Progenitor cell of endocrine pancreas (in vitro differentiated cells): ENCODE data around the gene FITM2. TPM values are rescaled to one million over a fixed set of nuclear protein-coding genes. Genes with fewer than 3 reads are reported as not detected.
"Not testable (repeated sequence)": the region's sequence is repeated elsewhere in the genome, so short reads cannot be mapped to it uniquely, and the experiment has no call there.

Experiments
- DNase-seq: peaks from one replicate; pipeline ENCODE4 v3.0.0; 2021; ENCODE audit warnings: low spot score; ENCODE audit not compliant: unreplicated experiment
- H3K27ac Mint-ChIP-seq: 2 replicates; pipeline ENCODE4 v1.8.0; 2021; ENCODE audit warnings: mild to moderate bottlenecking, moderate library complexity, mixed read lengths
- H3K27me3 Mint-ChIP-seq: 2 replicates; pipeline ENCODE4 v1.8.0; 2021; ENCODE audit warnings: mixed read lengths
- H3K36me3 Mint-ChIP-seq: 2 replicates; pipeline ENCODE4 v1.8.0; 2022; ENCODE audit warnings: mixed read lengths; ENCODE audit not compliant: insufficient read depth
- H3K4me1 Mint-ChIP-seq: 2 replicates; pipeline ENCODE4 v1.8.0; 2021; ENCODE audit warnings: low read depth, mixed read lengths
- H3K4me3 Mint-ChIP-seq: 2 replicates; pipeline ENCODE4 v1.8.0; 2021; ENCODE audit warnings: low read depth, mild to moderate bottlenecking, moderate library complexity, mixed read lengths
- H3K9me3 Mint-ChIP-seq: 2 replicates; pipeline ENCODE4 v1.8.0; 2021; ENCODE audit warnings: low read depth, mixed read lengths
- total RNA-seq: library from RNA; stranded (reverse); gene quantifications from 2 replicates; pipeline ENCODE4 v1.2.1, GENCODE V29; 2021
- TF ChIP-seq, protein P1 (sequence below): fragments of 200-600 bp; sonication (generic); IDR thresholded peaks from one replicate; pipeline ENCODE4 v1.5.0; 2021; ENCODE audit warnings: antibody characterized with exemption, mild to moderate bottlenecking; ENCODE audit not compliant: unreplicated experiment

FITM2 gene
- total RNA-seq, 1 donor from 2014 or later, result 4.3 TPM

DNA sequence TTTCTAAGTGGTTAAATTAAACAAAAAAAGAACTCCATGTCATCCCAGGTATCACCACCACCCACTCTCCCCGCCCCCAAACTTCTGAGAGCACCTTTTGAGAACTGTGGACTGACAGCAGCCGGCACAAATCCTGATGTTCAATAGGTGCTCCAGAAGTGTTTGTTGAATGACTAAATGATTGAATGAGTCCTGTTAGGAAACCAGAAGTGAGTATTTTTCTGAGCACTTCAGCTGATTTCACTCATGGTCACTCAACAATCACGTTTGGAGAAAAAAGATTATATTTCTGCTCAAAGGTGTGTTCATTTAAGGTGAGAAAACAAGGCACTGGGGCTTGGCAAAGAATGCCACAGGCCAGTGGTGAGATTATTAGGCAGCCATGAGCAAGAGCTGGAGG is 38.3 kb upstream of the FITM2 start:
- Mint-ChIP-seq H3K27me3 (no peaks in the 10 kb centered on the region), H3K27ac (no peak overlapping the region), H3K4me3 (no peak overlapping the region), H3K9me3 (no peaks in the 10 kb centered on the region), H3K36me3 (no peaks in the 10 kb centered on the region), H3K4me1 (peaks cover 16% of the 10 kb centered on the region)
- TF ChIP-seq, protein P1, sequence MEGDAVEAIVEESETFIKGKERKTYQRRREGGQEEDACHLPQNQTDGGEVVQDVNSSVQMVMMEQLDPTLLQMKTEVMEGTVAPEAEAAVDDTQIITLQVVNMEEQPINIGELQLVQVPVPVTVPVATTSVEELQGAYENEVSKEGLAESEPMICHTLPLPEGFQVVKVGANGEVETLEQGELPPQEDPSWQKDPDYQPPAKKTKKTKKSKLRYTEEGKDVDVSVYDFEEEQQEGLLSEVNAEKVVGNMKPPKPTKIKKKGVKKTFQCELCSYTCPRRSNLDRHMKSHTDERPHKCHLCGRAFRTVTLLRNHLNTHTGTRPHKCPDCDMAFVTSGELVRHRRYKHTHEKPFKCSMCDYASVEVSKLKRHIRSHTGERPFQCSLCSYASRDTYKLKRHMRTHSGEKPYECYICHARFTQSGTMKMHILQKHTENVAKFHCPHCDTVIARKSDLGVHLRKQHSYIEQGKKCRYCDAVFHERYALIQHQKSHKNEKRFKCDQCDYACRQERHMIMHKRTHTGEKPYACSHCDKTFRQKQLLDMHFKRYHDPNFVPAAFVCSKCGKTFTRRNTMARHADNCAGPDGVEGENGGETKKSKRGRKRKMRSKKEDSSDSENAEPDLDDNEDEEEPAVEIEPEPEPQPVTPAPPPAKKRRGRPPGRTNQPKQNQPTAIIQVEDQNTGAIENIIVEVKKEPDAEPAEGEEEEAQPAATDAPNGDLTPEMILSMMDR, result no peak
- DNase-seq, result no peak

DNA sequence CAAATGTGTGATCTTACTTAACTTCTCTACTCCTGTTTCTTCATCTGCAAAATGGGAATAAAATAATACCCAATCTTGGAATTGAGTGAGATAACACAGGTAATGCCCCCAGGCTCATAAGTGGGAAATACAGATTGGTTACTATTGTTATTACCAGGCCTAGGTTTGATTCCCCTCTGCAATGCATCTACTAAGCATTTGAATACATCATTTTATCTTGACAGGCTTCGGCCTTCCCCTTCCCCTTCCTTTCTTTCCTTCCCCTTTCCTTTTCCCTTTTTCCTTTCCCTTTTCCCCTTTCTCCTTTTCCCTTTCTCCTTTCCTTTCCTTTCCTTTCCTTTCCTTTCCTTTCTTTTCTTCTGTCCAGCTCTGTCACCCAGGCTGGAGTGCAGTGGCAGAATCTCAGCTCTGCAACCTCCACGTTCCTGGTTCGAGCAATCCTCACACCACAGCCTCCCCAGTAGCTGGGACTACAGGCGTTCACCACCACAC is 37.2 kb upstream of the FITM2 start:
- Mint-ChIP-seq H3K36me3 (no peaks in the 10 kb centered on the region), H3K4me1 (peaks cover 13% of the 10 kb centered on the region), H3K27me3 (no peaks in the 10 kb centered on the region), H3K27ac (no peak overlapping the region), H3K9me3 (no peaks in the 10 kb centered on the region), H3K4me3 (no peak overlapping the region)
- TF ChIP-seq, protein P1, result no peak
- DNase-seq, result no peak

DNA sequence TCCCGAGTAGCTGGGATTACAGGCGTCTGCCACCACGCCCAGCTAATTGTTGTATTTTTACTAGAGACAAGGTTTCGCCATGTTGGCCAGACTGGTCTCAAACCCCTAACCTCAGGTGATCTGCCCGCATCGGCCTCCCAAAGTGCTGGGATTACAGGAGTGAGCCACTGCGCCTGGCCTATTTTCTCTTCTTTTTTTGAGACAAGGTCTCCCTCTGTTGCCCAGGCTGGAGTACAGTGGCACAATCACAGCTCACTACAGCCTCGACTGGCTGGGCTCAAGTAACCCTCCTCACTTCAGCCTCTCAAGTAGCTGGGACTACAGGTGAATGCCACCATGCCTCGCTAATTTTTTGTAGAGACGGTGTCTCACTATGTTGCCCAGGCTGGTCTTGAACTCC is 34.9 kb upstream of the FITM2 start:
- not testable (repeated sequence) for H3K4me1 Mint-ChIP-seq, H3K27ac Mint-ChIP-seq, H3K27me3 Mint-ChIP-seq, H3K4me3 Mint-ChIP-seq, H3K36me3 Mint-ChIP-seq, DNase-seq, H3K9me3 Mint-ChIP-seq

DNA sequence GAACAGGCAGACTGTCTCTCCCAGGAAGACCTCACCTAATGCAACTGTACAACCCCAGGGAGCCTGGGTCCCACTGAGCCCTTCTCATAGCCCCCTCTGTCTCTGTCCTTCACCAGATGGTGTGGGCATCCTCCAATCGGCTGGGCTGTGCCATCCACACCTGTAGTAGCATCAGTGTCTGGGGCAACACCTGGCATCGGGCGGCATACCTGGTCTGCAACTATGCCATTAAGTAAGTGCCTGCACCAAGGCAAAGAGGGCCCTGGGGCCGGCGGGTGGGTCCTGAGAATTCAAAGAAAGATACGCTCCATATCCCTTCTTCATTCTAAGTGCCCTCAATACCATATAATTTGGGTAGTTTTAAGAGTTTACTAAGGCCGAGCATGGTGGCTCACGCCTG is 34.1 kb upstream of the FITM2 start:
- Mint-ChIP-seq H3K9me3 (no peaks in the 10 kb centered on the region), H3K4me3 (no peak overlapping the region), H3K36me3 (no peaks in the 10 kb centered on the region), H3K27me3 (no peaks in the 10 kb centered on the region), H3K4me1 (peaks cover 3% of the 10 kb centered on the region), H3K27ac (no peak overlapping the region)
- TF ChIP-seq, protein P1, result no peak
- no peak for DNase-seq

DNA sequence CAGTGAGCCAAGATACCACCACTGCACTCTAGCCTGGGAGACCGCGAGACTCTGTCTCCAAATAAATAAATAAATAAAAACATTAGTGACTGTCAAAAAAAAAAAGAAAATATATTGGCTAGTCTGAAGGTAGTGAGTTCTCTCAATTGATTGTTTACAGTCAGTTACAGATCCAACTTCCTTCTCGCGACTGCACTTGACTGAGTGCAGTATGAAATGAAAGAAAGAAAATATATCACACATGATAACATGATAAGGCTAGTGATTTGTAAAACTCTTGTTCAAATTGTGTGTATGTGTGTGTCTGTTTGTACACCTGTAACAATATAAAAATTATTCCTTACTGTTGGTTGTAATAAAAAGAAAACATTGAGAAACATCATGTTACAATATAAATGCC is 33.7 kb upstream of the FITM2 start:
- TF ChIP-seq, protein P1, result no peak
- Mint-ChIP-seq H3K27ac (no peak overlapping the region), H3K9me3 (no peaks in the 10 kb centered on the region), H3K36me3 (no peaks in the 10 kb centered on the region), H3K4me1 (peaks cover 3% of the 10 kb centered on the region), H3K4me3 (no peak overlapping the region), H3K27me3 (no peaks in the 10 kb centered on the region)
- DNase-seq, result no peak

DNA sequence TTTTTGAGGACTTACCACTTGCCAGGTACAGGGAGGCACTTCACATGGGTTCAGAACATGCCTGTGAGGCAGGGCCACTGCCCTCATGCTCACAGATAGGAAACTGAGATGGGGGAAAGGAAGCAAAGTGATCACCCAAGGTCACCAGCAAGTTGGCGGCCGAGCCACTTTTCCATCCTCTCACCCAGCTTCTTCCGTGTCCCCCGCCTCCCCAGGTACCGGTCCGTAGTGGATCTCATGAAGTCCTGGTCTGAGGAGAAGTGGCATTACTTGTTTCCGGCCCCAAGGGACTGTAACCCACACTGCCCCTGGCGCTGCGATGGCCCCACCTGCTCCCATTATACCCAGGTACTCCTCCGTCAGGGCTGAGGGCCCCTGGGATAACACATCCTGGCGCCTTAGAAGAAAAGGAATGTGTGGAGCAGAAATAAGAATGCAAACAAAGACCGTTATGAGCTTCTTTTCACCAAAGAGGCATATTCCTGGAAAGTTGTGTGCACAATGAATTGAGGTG is 32.2 kb upstream of the FITM2 start:
- TF ChIP-seq, protein P1, result no peak
- peaks cover 8% of the 10 kb centered on the region for H3K4me1 Mint-ChIP-seq
- no peaks in the 10 kb centered on the region for H3K9me3 Mint-ChIP-seq
- no peaks in the 10 kb centered on the region for H3K27me3 Mint-ChIP-seq
- no peak for DNase-seq
- no peak overlapping the region for H3K4me3 Mint-ChIP-seq
- no peaks in the 10 kb centered on the region for H3K36me3 Mint-ChIP-seq
- H3K27ac Mint-ChIP-seq, result no peak overlapping the region
